ENCODE data around the gene BLVRA.

- TF ChIP-seq CTCF (conservative IDR thresholded peaks at IDR 0.05; ENCODE audit: low read length) (no peak; the same call in 1 of the 2 replicates), EZH2phosphoT487 (IDR thresholded peaks at IDR 0.05; ENCODE audit: borderline replicate concordance, low read depth, low read length) (no peak)
Measured at GRCh38 chr7:43763183-43763582, 4.7 kb downstream of the BLVRA start.

Measured in OCI-LY7 (cell line).